Kidney tubule cell (primary cell): Measurements from ENCODE around the gene FOXN3.
"Not testable (repeated sequence)": the region's sequence is repeated elsewhere in the genome, so short reads cannot be mapped to it uniquely, and the experiment has no call there.

ENCODE experiments used
- DNase-seq: peaks from one replicate; pipeline ENCODE4 v3.0.0-alpha.2; 2018; ENCODE audit warnings: low spot score

Gene FOXN3

GRCh38 chr14:89164168-89165073 lies 252.6 kb downstream of the FOXN3 start:
- no peak for DNase-seq

- DNase-seq = no peak
Measured at GRCh38 chr14:89163031-89163636, 253.9 kb downstream of the FOXN3 start.

DNA sequence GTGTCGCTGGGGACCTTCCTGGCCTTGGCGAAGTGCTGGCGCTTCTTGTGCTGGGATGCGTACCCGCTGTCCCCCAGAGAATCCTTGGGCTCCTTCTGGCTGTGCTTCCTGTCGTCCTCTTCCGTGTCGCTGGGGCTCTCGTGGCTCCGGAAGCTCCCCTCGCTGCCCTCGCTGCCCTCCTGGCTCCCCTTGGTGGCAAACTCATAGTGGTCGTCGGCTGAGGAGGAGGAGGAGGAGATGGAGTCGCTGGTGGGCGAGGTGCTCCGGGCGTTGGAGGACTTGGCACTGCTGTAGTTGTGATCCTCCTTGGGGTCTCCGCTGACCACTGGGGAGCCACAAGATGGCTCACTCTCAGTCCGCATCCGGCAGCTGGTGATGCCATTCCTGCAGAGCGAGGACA lies 254.4 kb downstream of the FOXN3 start:
- DNase-seq = no peak

DNA sequence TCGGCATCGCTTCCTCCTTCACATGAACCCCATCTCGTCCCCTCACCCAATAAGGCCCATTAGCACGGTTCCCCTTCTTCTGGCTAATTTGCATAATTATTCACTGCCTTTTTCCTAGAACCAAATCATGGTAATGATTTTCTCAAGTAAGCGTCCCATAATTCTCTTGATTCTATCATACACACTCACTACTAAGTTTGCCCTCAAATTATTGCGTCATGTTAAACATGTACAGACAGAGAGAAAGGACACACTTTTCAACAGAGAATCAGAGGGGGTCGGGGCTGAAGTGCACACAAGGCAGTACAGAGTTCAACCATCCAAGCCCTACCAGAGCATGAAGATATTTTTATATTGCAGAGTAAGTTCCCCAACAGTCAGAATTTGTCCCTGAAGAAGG lies 256.6 kb downstream of the FOXN3 start:
- no peak for DNase-seq

DNA sequence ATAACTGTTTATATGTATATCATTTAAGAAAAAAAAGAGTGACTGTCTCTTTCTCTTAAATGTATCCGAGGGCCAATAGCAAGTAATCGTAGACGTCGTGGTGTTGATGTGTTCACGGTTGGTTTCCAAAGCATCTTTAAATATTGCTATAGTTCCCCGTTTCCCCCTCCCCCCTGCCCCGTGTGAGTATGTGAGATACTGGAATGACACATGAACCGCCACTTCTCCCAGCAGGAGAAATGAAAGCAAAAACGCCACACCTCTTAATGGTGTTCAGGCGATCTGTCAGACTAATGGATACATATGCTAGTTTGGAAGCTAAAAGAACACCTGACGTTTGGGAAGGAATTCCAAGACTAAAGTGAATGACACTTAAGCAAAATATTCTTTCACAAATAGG lies 258.3 kb downstream of the FOXN3 start:
- no peak for DNase-seq

DNA sequence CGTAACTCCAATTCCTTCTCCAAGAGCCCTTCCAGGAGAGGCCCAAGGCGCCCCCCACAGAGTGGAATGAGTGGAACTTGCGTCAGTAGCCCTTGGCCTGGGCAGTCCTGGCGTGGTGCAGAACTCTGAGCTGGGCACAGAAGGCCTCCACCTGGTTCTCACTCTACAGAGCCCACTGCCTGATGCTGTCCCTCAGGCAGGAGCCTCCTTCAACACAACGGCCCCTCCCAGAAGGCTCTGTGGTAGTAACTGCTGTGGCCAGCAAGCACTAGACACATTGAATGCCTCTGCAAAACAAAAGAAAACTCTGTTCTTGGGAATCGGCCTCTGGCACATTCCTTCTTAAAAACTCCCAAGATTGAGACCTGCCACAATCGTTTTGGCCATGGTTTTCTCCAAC lies 258.9 kb downstream of the FOXN3 start:
- not testable (repeated sequence) for DNase-seq

GRCh38 chr14:89155491-89155890 lies 261.5 kb downstream of the FOXN3 start:
- no peak for DNase-seq

DNA sequence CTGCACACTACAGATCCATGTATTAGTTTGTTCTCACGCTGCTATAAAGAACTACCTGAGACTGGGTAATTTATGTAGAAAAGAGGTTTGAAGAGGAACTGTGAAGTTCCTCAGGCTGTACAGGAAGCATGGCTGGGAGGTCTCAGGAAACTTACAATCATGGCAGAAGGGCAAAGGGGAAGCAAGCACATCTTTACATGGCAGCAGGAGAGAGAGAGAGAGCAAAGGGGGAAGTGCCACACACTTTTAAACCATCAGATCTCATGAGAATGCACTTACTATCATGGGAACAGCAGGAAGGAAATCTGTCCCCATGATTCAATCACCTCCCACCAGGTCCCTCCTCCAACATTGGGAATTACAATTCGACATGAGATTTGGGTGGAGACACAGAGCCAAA lies 265.3 kb downstream of the FOXN3 start:
- not testable (repeated sequence) for DNase-seq

DNA sequence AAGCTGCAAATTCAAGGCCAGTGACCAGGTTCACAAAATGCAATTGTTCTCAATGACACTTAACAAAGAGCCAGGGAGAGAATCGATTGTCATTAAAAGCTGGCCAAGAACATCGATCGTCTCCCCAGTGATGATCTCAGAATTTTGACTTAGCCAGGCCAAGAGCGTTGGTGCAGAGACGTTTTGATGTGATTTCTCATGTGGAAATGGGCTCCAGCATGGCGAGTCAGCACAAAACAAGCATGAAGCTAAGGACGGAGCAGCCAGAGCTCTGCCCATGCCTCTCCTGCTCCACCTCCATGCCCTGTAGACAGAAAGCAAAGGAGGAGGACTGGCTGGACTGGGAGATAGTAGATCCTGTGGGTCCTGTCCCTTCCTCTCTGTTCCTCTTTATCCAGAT lies 270.8 kb downstream of the FOXN3 start:
- peak; percentile 75 for DNase-seq

DNA sequence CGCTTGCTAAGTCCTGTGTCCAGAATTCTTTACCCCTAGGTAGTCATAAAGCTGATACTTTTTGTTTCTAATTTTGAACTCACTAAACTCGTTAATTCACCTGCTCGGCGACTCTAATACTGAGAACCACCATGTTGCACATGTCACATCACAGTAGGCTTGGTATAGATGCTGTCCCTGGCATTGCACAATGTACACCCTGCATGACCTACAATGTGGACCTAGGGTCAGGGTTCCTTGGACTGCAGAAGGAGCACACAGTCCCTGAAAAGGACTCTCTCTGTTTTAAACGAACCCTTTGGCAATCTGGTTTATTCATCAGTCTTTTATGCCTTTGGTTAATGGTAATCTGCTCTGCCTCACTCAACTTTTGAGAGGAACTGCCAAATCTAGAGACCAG lies 272.4 kb downstream of the FOXN3 start:
- DNase-seq = peak; percentile 14

DNA sequence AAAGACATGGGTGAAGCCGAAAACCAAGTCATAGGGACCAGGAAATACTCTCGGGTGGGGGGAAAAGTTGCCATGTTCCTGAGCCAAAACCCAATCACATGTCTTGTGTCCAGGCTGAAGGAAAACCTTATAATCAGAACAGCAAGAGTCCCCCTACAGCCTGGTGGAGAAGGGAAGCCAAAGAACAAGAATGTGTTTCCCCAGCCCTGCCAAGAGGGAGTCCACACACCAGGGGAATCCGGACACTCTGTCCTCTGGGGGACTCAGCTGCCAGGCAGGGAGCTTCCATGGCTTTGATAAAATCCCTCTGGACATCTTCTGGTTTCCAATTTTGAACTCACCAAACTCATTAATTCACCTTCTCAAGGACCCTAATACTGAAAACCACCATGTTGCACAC lies 273.0 kb downstream of the FOXN3 start:
- no peak for DNase-seq

DNA sequence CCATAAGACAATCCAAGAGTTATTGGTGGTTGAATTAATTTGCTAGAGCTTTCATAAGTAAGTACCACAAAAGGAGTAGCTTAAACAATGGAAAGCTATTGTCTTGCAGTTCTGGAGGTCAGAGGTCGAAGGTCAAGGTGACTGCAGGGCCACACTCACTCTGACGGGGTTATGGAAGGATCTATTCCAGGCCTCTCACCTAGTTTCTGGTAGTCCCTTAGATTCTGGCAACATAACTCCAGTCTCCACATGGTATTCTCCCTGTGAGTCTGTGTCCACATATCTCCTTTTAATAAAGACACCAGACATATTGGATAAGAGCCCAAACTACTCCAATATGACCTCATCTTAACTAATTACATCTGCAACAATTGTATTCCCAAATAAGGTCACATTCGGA lies 273.4 kb downstream of the FOXN3 start:
- no peak for DNase-seq

GRCh38 chr14:89142366-89142765 lies 274.7 kb downstream of the FOXN3 start:
- DNase-seq = no peak

DNA sequence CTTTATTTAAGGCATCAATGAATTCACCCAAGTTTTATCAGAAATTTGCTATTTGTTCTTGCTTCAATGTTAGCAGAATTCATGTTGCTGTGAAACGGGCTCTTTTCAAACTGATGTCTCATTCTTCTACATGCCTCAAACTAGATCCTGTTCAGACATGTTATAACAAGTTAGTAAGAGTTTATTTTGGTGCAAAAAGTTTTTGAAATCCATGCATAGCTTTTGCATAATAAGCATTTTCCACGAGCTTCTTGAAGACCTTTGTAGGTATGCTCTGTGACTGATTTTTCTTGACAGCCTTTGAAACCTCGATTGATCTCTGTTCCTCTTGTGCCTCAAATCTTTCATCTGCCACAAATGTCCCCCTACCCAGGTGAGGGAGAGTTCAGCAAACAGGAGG lies 275.2 kb downstream of the FOXN3 start:
- DNase-seq = no peak

DNA sequence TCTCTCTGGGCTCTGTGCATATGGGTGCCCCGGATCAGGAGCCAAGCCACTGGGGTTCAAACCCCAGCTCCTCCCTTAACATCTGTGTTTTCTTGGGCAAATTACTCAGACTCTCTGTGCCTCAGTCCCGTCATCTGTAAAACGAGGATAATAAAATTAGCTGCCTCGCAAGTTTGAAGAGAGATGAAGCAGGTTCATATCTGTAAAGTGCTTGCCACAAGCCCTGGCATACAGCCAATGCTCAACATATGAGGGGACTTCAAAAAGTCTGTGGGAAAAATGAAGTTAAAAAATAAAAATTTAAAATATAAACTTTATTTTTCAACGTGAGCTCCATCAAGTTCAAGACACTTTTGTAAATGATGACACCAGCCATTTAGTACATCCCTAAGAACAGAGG lies 276.7 kb downstream of the FOXN3 start:
- DNase-seq = no peak

GRCh38 chr14:89139404-89140247 lies 277.4 kb downstream of the FOXN3 start:
- DNase-seq = no peak

- DNase-seq = no peak
Measured at GRCh38 chr14:89138846-89139245, 278.2 kb downstream of the FOXN3 start.

GRCh38 chr14:89137526-89138163 lies 279.4 kb downstream of the FOXN3 start:
- peak; percentile 97 for DNase-seq

- no peak for DNase-seq
Measured at GRCh38 chr14:89136587-89136986, 280.4 kb downstream of the FOXN3 start.

GRCh38 chr14:89134640-89135039 lies 282.4 kb downstream of the FOXN3 start:
- no peak for DNase-seq

DNA sequence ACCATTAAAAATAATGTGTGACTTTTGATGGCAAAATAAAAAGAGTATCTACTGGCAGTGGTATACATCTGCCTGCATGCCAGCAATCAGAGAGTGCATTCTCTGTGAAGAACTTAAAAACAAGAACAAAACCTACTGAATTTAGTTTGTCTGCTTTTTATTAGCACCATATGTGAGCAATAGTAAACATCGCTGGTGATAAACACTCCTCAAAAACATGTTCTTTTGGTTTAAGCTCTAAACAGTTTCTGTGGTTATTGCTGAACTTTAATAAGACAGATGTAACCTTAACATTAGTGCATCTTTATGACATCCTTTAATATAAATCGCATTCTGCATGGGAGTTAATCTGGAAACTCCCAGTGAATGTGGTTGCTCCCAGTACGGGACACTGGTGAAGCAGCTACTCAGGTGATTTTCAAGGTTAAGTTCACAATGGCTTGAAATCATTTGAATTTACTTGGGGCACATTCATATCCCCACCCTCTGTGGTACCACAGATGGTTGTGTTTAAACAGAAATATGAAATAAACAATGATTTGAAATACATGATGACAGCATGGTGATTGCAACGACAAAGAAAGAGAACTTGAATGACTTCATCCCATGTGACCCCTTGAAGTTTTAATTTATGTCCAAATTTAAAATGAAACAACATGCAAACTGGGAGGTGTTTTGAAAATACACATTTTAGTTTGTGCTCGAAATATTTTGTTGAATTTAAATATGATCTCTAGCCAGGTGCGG lies 285.9 kb downstream of the FOXN3 start:
- no peak for DNase-seq
